GM23338 (cell line): ENCODE measurements around the gene NAA80.

ENCODE experiments used
- CREB1 ChIP-seq: fragments of 250-450 bp; sonication (Bioruptor Pico); IDR thresholded peaks from 2 replicates; pipeline ENCODE4 v1.5.0; 2020; ENCODE audit warnings: low read depth, mild to moderate bottlenecking, moderate library complexity
- CTCF ChIP-seq, 2 experiments: fragments of 200-600 bp in 1 of 2; sonication (generic) in 1 of 2; conservative IDR thresholded peaks; 2 replicates each; pipeline versions ENCODE4 v1.5.1 to v1.6.1; 2016 to 2017; ENCODE audit warnings: antibody characterized with exemption in 2 of 2, low read depth in 2 of 2, mild to moderate bottlenecking in 2 of 2, moderate library complexity in 1 of 2
- EZH2 ChIP-seq: fragments of 200-600 bp; sonication (generic); IDR thresholded peaks from one replicate; pipeline ENCODE4 v1.8.0; 2017; ENCODE audit warnings: antibody characterized with exemption, mild to moderate bottlenecking, low read depth; ENCODE audit not compliant: unreplicated experiment
- EZH2phosphoT487 ChIP-seq: fragments of 200-600 bp; sonication (generic); IDR thresholded peaks from one replicate; pipeline ENCODE4 v1.8.1; 2018; ENCODE audit warnings: antibody characterized with exemption; ENCODE audit not compliant: unreplicated experiment
- JUNB ChIP-seq: IDR thresholded peaks from one replicate; pipeline ENCODE4 v1.6.1; 2016; ENCODE audit warnings: antibody characterized with exemption; ENCODE audit not compliant: unreplicated experiment
- POLR2AphosphoS5 ChIP-seq: IDR thresholded peaks from 2 replicates; pipeline ENCODE4 v1.6.1; 2016; ENCODE audit warnings: antibody characterized with exemption, low read depth
- REST ChIP-seq: IDR thresholded peaks from one replicate; pipeline ENCODE4 v1.6.1; 2018; ENCODE audit warnings: antibody characterized with exemption; ENCODE audit not compliant: unreplicated experiment
- STAT1 ChIP-seq: IDR thresholded peaks from one replicate; pipeline ENCODE4 v1.6.1; 2016; ENCODE audit warnings: antibody characterized with exemption; ENCODE audit not compliant: unreplicated experiment
- ZNF331 ChIP-seq: fragments of 250-450 bp; sonication (Bioruptor Pico); IDR thresholded peaks from 2 replicates; pipeline ENCODE4 v1.5.0; 2020; ENCODE audit warnings: low read depth, mild to moderate bottlenecking, moderate library complexity
- TF ChIP-seq, protein P1 (sequence below): IDR thresholded peaks from 2 replicates; pipeline ENCODE4 v1.6.1; 2016; ENCODE audit warnings: antibody characterized with exemption

GRCh38 chr3:50347187-50347813 lies 48.1 kb upstream of the NAA80 start:
- TF ChIP-seq EZH2: no peak
- TF ChIP-seq CTCF (conservative IDR thresholded peaks at IDR 0.05; ENCODE audit: low read depth in 2 of 2): peak; percentile 68 to 76
- no peak for TF ChIP-seq EZH2phosphoT487
- TF ChIP-seq POLR2AphosphoS5: no peak
- TF ChIP-seq STAT1: no peak
- TF ChIP-seq CREB1 (CRISPR knock-in tag): no peak
- TF ChIP-seq, protein P1, sequence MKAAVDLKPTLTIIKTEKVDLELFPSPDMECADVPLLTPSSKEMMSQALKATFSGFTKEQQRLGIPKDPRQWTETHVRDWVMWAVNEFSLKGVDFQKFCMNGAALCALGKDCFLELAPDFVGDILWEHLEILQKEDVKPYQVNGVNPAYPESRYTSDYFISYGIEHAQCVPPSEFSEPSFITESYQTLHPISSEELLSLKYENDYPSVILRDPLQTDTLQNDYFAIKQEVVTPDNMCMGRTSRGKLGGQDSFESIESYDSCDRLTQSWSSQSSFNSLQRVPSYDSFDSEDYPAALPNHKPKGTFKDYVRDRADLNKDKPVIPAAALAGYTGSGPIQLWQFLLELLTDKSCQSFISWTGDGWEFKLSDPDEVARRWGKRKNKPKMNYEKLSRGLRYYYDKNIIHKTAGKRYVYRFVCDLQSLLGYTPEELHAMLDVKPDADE: no peak
- TF ChIP-seq ZNF331 (CRISPR knock-in tag): no peak
- TF ChIP-seq REST: no peak
- no peak for TF ChIP-seq JUNB
